Coronary artery (tissue), 2 donors: Measurements from ENCODE around the gene CFAP299.

Experiments used
- DNase-seq: peaks from one replicate; pipeline ENCODE4 v3.0.0-alpha.2; 2017; ENCODE audit warnings: low spot score
- H3K27ac ChIP-seq, 2 donors: fragments of 200-600 bp; sonication (generic); one replicate each; pipeline ENCODE4 v1.5.1; 2016 to 2019
- H3K4me3 ChIP-seq: fragments of 200-600 bp; sonication (generic); 2 replicates; pipeline ENCODE4 v1.5.1; 2016; ENCODE audit warnings: mild to moderate bottlenecking, moderate library complexity
- TF ChIP-seq, protein P1 (sequence below): fragments of 200-600 bp; sonication (generic); IDR thresholded peaks from one replicate; pipeline ENCODE4 v1.5.1; 2019; ENCODE audit warnings: antibody characterized with exemption

CFAP299 gene

DNA sequence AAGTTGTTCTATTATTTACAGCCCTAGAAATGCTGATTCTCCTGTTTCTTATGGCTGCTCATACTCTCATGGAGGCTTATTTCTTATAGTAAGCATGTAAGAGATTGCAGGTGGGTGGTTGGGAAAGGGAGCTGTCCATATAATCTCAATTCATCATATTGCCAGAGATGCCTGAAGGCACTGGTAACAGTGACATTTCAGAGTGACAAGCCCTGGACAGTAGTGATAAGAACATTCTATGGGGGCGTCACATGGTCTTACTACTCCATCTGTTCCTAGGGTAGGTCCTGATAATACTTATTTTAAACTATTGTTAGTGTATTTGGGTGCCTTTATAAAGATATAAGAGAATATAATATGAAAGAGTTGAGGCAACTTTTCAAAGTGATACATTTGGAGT, 171.5 kb downstream of the CFAP299 start:
- TF ChIP-seq, protein P1, sequence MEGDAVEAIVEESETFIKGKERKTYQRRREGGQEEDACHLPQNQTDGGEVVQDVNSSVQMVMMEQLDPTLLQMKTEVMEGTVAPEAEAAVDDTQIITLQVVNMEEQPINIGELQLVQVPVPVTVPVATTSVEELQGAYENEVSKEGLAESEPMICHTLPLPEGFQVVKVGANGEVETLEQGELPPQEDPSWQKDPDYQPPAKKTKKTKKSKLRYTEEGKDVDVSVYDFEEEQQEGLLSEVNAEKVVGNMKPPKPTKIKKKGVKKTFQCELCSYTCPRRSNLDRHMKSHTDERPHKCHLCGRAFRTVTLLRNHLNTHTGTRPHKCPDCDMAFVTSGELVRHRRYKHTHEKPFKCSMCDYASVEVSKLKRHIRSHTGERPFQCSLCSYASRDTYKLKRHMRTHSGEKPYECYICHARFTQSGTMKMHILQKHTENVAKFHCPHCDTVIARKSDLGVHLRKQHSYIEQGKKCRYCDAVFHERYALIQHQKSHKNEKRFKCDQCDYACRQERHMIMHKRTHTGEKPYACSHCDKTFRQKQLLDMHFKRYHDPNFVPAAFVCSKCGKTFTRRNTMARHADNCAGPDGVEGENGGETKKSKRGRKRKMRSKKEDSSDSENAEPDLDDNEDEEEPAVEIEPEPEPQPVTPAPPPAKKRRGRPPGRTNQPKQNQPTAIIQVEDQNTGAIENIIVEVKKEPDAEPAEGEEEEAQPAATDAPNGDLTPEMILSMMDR, result no peak
- H3K4me3 ChIP-seq, result no peak overlapping the region
- H3K27ac ChIP-seq, result no peak overlapping the region
- DNase-seq, result no peak

DNA sequence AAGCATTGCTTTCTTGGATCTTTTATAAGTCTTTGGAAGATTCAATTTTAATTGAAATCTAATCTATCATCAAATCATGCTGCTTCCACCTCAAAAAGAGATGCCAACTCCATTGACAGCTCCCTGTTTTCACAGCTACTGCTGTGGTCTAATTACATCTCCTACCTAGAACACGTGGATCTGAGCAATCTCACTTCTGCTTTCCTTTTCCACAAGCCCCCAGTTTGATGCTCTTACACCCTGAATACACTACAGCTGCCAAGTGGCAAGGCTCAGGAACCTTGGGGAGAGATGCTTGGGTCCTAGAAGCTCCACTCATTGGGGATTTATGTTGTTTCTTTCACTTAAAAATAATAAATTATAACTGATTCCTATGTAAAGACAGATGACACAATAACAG, 172.0 kb downstream of the CFAP299 start:
- no peak for DNase-seq
- Histone ChIP-seq H3K4me3 (no peak overlapping the region), H3K27ac (no peak overlapping the region)
- TF ChIP-seq, protein P1, result no peak

DNA sequence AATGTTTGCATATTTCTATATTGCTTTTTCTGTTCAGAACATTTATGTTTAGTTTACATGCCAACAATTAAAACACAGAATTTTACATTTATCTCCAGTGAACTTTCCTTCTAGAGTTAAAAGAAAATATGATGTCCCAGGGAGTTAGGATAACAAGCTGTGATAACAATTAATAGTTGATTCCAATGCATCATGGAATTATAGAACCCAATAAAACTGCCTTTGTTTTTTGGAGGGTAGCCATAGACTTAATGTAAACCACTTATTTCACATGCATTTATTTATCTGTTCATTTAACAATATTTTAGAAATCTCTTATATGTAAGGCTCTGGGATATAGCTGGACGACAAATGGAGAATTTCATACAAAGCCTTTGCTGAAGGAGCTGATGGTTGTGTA, 180.0 kb downstream of the CFAP299 start:
- no peak for DNase-seq
- TF ChIP-seq, protein P1, result no peak
- Histone ChIP-seq H3K4me3 (no peak overlapping the region), H3K27ac (no peak overlapping the region)

DNA sequence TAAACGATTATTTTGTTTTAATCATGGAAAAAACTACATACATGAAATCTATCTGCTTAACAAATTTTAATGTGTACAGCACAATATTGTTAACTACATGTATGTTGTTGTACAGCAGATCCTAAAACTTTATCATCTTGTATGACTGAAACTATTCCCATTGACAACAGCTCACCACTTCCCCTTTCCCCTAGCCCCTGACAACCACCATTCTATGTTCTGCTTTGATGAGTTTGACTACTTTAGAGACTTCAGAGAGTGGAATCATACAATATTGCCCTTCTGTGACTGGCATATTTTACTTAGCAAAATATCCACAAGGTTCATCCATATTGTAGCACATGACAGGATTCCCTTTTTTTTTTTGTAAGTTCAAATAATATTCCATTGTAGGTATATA, 185.9 kb downstream of the CFAP299 start:
- H3K27ac ChIP-seq, result no peak overlapping the region
- DNase-seq, result no peak
- TF ChIP-seq, protein P1, result no peak
- no peak overlapping the region for H3K4me3 ChIP-seq

DNA sequence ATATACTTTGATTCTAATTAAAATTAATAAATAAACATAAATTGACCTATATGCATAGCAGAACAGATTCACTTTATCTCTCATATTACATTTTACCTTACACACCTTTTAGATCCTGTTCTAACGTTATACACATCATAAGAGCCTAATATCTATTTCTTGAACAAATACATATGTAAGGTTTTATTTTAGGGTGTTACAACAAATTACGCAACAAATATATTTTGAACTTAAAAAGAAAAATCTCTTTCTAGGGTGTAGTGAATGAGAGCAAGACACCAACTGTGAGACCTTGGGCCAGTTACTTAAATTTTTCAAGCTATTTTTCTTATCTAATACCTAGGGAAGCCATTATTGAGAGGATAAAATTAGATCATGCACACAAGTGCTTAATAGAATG, 191.2 kb downstream of the CFAP299 start:
- TF ChIP-seq, protein P1, result no peak
- no peak overlapping the region for H3K27ac ChIP-seq
- no peak overlapping the region for H3K4me3 ChIP-seq
- no peak for DNase-seq

DNA sequence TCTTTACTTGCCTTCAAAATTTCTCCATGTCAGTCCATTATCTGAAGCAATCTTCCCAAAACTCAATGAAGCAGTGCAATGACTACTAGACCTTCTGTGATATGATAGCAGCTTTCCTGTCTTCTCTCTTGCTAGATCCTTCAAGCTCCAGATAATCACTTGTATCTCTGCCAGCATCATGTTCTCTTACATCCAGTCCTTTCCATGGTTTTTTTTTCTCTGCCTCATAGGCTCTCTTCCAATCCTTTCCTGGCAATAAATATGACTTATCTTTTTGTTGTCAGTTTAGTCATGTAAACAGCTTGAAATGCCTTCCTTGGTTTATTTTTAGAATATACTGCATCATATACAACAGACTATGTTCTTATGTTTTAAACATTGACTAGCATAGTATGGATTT, 193.5 kb downstream of the CFAP299 start:
- Histone ChIP-seq H3K27ac (no peak overlapping the region), H3K4me3 (no peak overlapping the region)
- TF ChIP-seq, protein P1, result no peak
- no peak for DNase-seq

DNA sequence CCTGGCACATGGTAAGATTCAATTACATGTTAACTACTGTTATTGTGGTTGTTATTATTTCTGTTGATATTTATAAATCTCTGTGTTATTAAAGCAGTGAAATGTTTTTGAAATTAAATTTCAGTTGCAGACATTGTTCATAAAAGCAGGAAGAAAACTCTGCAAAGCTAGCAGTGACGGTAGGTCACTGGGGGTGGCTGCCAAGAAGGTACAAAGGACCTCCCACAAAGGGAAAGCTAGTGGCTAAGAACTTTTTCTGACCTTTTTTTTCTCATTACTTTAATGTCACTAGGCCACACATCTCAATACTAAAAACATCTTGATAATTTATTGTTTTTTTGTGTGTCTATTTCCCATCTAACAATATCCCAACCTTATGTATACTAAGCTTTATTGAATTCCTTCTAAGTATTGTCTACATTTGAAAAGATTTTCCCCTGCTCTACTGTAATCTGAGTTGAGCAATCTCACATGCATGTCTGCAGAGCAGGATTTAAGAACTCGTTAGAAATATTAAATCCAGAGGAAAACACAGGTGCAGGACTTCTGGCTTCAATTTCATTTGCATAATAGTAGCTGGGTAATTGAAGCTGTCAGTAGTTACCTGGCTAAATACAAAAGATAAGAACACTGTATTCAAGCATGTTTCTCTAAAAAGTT, 197.3 kb downstream of the CFAP299 start:
- no peak overlapping the region for H3K4me3 ChIP-seq
- TF ChIP-seq, protein P1, result no peak
- H3K27ac ChIP-seq, result no peak overlapping the region
- DNase-seq, result no peak
